Measurements from ENCODE around the gene COPS6.
A peak's percentile ranks its signal among the peaks of the same experiment; 100 is the strongest.

COPS6 gene

GRCh38 chr7:100079024-100079560 lies 9.7 kb upstream of the COPS6 start:
- H3K79me2 ChIP-seq (ENCODE audit: insufficient read depth, low read depth), result peaks cover 37% of the 10 kb centered on the region
- peaks cover 22% of the 10 kb centered on the region; the same call in 1 of the 2 replicates for H3K36me3 ChIP-seq (ENCODE audit: insufficient read depth)

GRCh38 chr7:100080907-100081534 lies 7.7 kb upstream of the COPS6 start:
- Histone ChIP-seq H3K4me1 (ENCODE audit: low read depth, poor library complexity, severe bottlenecking) (peaks cover 18% of the 10 kb centered on the region), H3K4me3 (IDR thresholded peaks at IDR 0.05; ENCODE audit: insufficient read depth, low read depth, low read length) (peak overlapping the region; percentile 34), H3K27ac (peak overlapping the region; percentile 98), H3K79me2 (ENCODE audit: insufficient read depth, low read depth) (peaks cover 37% of the 10 kb centered on the region), H4K20me1 (ENCODE audit: insufficient read depth) (no peaks in the 10 kb centered on the region), H2AFZ (ENCODE audit: low read depth) (peak overlapping the region; percentile 10; the same call in 1 of the 2 replicates), H3K4me2 (peak overlapping the region; percentile 79), H3K36me3 (ENCODE audit: insufficient read depth) (peaks cover 9% of the 10 kb centered on the region; the same call in 1 of the 2 replicates), H3K27me3 (ENCODE audit: insufficient read depth, low read depth) (no peaks in the 10 kb centered on the region; the same call in 1 of the 2 replicates), H3K9ac (peak overlapping the region; percentile 98)
- TF ChIP-seq CTCF (conservative IDR thresholded peaks at IDR 0.05; ENCODE audit: low read depth, low read length), result no peak

More at GRCh38 chr7:100079024-100079560, 9.7 kb upstream of the COPS6 start:
- no peak overlapping the region for H2AFZ ChIP-seq (ENCODE audit: low read depth)
- no peaks in the 10 kb centered on the region for H4K20me1 ChIP-seq (ENCODE audit: insufficient read depth)
- H3K9ac ChIP-seq, result no peak overlapping the region
- no peak for TF ChIP-seq CTCF (conservative IDR thresholded peaks at IDR 0.05; ENCODE audit: low read depth, low read length)
- peaks cover 18% of the 10 kb centered on the region for H3K4me1 ChIP-seq (ENCODE audit: low read depth, poor library complexity, severe bottlenecking)
- H3K4me3 ChIP-seq (IDR thresholded peaks at IDR 0.05; ENCODE audit: insufficient read depth, low read depth, low read length), result no peak overlapping the region
- no peak overlapping the region for H3K4me2 ChIP-seq
- no peaks in the 10 kb centered on the region; the same call in 1 of the 2 replicates for H3K27me3 ChIP-seq (ENCODE audit: insufficient read depth, low read depth)
- H3K27ac ChIP-seq, result no peak overlapping the region

DNA sequence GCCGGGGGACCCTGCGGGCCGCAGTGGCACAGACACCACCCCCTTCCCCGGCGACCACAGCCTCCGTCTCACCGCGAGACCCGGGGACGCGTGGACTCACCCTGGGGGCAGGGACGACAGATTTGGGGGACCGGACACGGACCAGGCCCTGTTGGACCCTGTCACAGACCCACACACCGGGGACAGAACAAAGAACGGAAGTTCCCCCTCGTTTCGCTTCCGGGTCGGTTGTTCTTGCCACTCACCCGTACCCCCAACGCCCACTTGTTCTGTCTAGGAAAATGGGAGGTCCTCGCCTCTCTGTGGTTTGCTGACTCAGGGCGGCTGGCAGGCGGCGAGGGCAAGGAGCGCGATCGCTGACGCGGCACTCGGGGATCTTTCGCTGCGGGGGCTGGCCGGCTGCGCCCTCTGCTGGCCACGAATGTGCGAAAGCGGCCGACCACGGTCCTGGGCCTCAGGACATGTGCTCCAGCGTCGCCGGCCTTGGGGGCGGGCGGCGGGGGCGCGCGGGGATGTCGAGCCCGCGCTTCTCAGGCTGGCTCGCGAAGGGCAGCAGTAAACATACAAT lies 7.2 kb upstream of the COPS6 start, which contains the start of gene ZNF3:
Gene ZNF3 (minus strand): TSS at position 189 of the 568 bp plus-strand sequence. CDS start 4,366 bp downstream, outside the sequence.
- peaks cover 37% of the 10 kb centered on the region for H3K79me2 ChIP-seq (ENCODE audit: insufficient read depth, low read depth)
- no peaks in the 10 kb centered on the region for H4K20me1 ChIP-seq (ENCODE audit: insufficient read depth)
- peak within 1 kb of the TSS; percentile 34 for H3K4me3 ChIP-seq (IDR thresholded peaks at IDR 0.05; ENCODE audit: insufficient read depth, low read depth, low read length)
- H3K27me3 ChIP-seq (ENCODE audit: insufficient read depth, low read depth), result no peaks in the 10 kb centered on the region; the same call in 1 of the 2 replicates
- H2AFZ ChIP-seq (ENCODE audit: low read depth), result peak within 1 kb of the TSS; percentile 10; the same call in 1 of the 2 replicates
- H3K9ac ChIP-seq, result peak within 1 kb of the TSS; percentile 98
- TF ChIP-seq CTCF (conservative IDR thresholded peaks at IDR 0.05; ENCODE audit: low read depth, low read length), result peak; percentile 92
- H3K27ac ChIP-seq, result peak within 1 kb of the TSS; percentile 98
- H3K4me2 ChIP-seq, result peak within 1 kb of the TSS; percentile 96
- peaks cover 18% of the 10 kb centered on the region for H3K4me1 ChIP-seq (ENCODE audit: low read depth, poor library complexity, severe bottlenecking)
- peaks cover 9% of the 10 kb centered on the region; the same call in 1 of the 2 replicates for H3K36me3 ChIP-seq (ENCODE audit: insufficient read depth)

DNA sequence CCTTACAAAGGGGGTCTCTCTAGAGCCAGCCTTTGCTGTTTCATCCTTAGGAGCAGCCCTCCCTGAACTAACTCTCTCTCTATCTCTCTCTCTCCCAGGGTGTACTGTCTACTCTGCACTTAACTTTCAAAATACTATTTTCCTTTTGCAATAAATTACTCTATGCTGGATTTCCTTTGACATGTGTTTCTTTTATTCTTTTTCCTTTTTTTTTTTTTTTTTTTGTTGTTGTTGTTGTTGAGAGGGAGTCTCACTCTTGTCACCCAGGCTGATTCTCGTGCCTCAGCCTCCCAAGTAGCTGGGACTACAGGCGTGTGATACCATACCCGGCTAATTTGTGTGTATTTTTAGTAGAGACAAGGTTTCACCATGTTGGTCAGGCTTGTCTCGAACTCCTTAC lies 5.8 kb upstream of the COPS6 start:
- H2AFZ ChIP-seq (ENCODE audit: low read depth), result peak overlapping the region; percentile 10; the same call in 1 of the 2 replicates
- H3K79me2 ChIP-seq (ENCODE audit: insufficient read depth, low read depth), result peaks cover 35% of the 10 kb centered on the region
- H3K36me3 ChIP-seq (ENCODE audit: insufficient read depth), result peaks cover 6% of the 10 kb centered on the region; the same call in 1 of the 2 replicates
- H3K27ac ChIP-seq, result peak overlapping the region; percentile 98; the same call in 1 of the 2 replicates
- H3K4me1 ChIP-seq (ENCODE audit: low read depth, poor library complexity, severe bottlenecking), result peaks cover 19% of the 10 kb centered on the region
- no peaks in the 10 kb centered on the region; the same call in 1 of the 2 replicates for H3K27me3 ChIP-seq (ENCODE audit: insufficient read depth, low read depth)
- no peaks in the 10 kb centered on the region for H4K20me1 ChIP-seq (ENCODE audit: insufficient read depth)
- H3K4me3 ChIP-seq (IDR thresholded peaks at IDR 0.05; ENCODE audit: insufficient read depth, low read depth, low read length), result no peak overlapping the region
- no peak for TF ChIP-seq CTCF (conservative IDR thresholded peaks at IDR 0.05; ENCODE audit: low read depth, low read length)
- peak overlapping the region; percentile 96 for H3K4me2 ChIP-seq
- H3K9ac ChIP-seq, result peak overlapping the region; percentile 98; the same call in 1 of the 2 replicates
